SK-N-SH treated with all-trans-retinoic acid at 6 μM for 48 hours (cell line): ENCODE results near the gene DCX.

Experiments
- ATAC-seq: fragments of 200-7000 bp; cut with Tn5 transposase; 3 replicates; pipeline ENCODE4 v1.9.1; 2020; ENCODE audit warnings: mild to moderate bottlenecking, moderate library complexity
- ARNTL ChIP-seq: fragments of 450-650 bp; formaldehyde crosslinking; IDR thresholded peaks from 2 replicates; pipeline ENCODE4 v1.5.0; 2020; ENCODE audit warnings: low read depth, mild to moderate bottlenecking, moderate library complexity, borderline replicate concordance
- BACH2 ChIP-seq: fragments of 250-450 bp; sonication (Bioruptor Pico); IDR thresholded peaks from 2 replicates; pipeline ENCODE4 v1.9.0; 2021; ENCODE audit warnings: mild to moderate bottlenecking, borderline replicate concordance
- CREB5 ChIP-seq: fragments of 250-450 bp; sonication (Bioruptor Pico); IDR thresholded peaks from 2 replicates; pipeline ENCODE4 v1.5.1; 2020; ENCODE audit warnings: low read depth, mild to moderate bottlenecking, moderate library complexity
- CSDC2 ChIP-seq: fragments of 250-450 bp; sonication (Bioruptor Pico); IDR thresholded peaks from 2 replicates; pipeline ENCODE4 v1.5.0; 2020; ENCODE audit warnings: mild to moderate bottlenecking, moderate library complexity
- CSRNP3 ChIP-seq: fragments of 250-450 bp; sonication (Bioruptor Pico); IDR thresholded peaks from 2 replicates; pipeline ENCODE4 v1.5.1; 2021; ENCODE audit warnings: mild to moderate bottlenecking, moderate library complexity
- ESRRG ChIP-seq: fragments of 250-450 bp; sonication (Bioruptor Pico); IDR thresholded peaks from 2 replicates; pipeline ENCODE4 v1.6.1; 2021; ENCODE audit warnings: mild to moderate bottlenecking
- GLIS3 ChIP-seq: fragments of 250-450 bp; sonication (Bioruptor Pico); IDR thresholded peaks from 2 replicates; pipeline ENCODE4 v1.5.0; 2020; ENCODE audit warnings: mild to moderate bottlenecking, moderate library complexity
- ISL1 ChIP-seq: fragments of 250-450 bp; sonication (Bioruptor Pico); IDR thresholded peaks from 2 replicates; pipeline ENCODE4 v2.1.2; 2022; ENCODE audit warnings: mild to moderate bottlenecking, moderate library complexity
- OSR1 ChIP-seq: fragments of 250-450 bp; sonication (Bioruptor Pico); IDR thresholded peaks from 2 replicates; pipeline ENCODE4 v1.8.0; 2022; ENCODE audit warnings: moderate library complexity, mild to moderate bottlenecking, inconsistent platforms
- PATZ1 ChIP-seq: fragments of 250-450 bp; sonication (Bioruptor Pico); IDR thresholded peaks from 2 replicates; pipeline ENCODE4 v1.8.0; 2020; ENCODE audit warnings: mild to moderate bottlenecking, moderate library complexity, borderline replicate concordance
- POU6F1 ChIP-seq: fragments of 250-450 bp; sonication (Bioruptor Pico); IDR thresholded peaks from 2 replicates; pipeline ENCODE4 v1.8.0; 2021; ENCODE audit warnings: low read depth, mild to moderate bottlenecking, moderate library complexity, borderline replicate concordance
- PPARA ChIP-seq: fragments of 250-450 bp; sonication (Bioruptor Pico); IDR thresholded peaks from 2 replicates; pipeline ENCODE4 v1.5.0; 2020; ENCODE audit warnings: mild to moderate bottlenecking, borderline replicate concordance
- RARB ChIP-seq: fragments of 250-450 bp; sonication (Bioruptor Pico); IDR thresholded peaks from 2 replicates; pipeline ENCODE4 v1.8.0; 2021; ENCODE audit warnings: mild to moderate bottlenecking, moderate library complexity
- SNAI2 ChIP-seq: fragments of 250-450 bp; sonication (Bioruptor Pico); IDR thresholded peaks from 2 replicates; pipeline ENCODE4 v1.5.0; 2020; ENCODE audit warnings: mild to moderate bottlenecking, moderate library complexity
- TCF4 ChIP-seq: fragments of 250-450 bp; sonication (Bioruptor Pico); IDR thresholded peaks from 2 replicates; pipeline ENCODE4 v1.8.0; 2021; ENCODE audit warnings: mild to moderate bottlenecking, moderate library complexity, borderline replicate concordance
- TOX ChIP-seq: fragments of 250-450 bp; sonication (Bioruptor Pico); IDR thresholded peaks from 2 replicates; pipeline ENCODE4 v1.8.0; 2021; ENCODE audit warnings: mild to moderate bottlenecking, moderate library complexity, borderline replicate concordance
- TSHZ2 ChIP-seq: fragments of 250-450 bp; sonication (Bioruptor Pico); IDR thresholded peaks from 2 replicates; pipeline ENCODE4 v1.5.0; 2020; ENCODE audit warnings: mild to moderate bottlenecking, moderate library complexity
- ZC3H10 ChIP-seq: fragments of 250-450 bp; sonication (Bioruptor Pico); IDR thresholded peaks from 2 replicates; pipeline ENCODE4 v1.5.1; 2021; ENCODE audit warnings: mild to moderate bottlenecking, moderate library complexity
- ZFP3 ChIP-seq: fragments of 250-450 bp; sonication (Bioruptor Pico); IDR thresholded peaks from 2 replicates; pipeline ENCODE4 v1.5.0; 2020; ENCODE audit warnings: mild to moderate bottlenecking, moderate library complexity
- ZFP30 ChIP-seq: fragments of 450-650 bp; formaldehyde crosslinking; IDR thresholded peaks from 2 replicates; pipeline ENCODE4 v1.5.0; 2022; ENCODE audit warnings: mild to moderate bottlenecking, moderate library complexity
- ZNF70 ChIP-seq: fragments of 450-650 bp; formaldehyde crosslinking; IDR thresholded peaks from 2 replicates; pipeline ENCODE4 v1.5.0; 2020; ENCODE audit warnings: mild to moderate bottlenecking, moderate library complexity
- ZNF8 ChIP-seq: fragments of 450-650 bp; formaldehyde crosslinking; IDR thresholded peaks from 2 replicates; pipeline ENCODE4 v1.5.0; 2020; ENCODE audit warnings: mild to moderate bottlenecking, moderate library complexity

Gene DCX

GRCh38 chrX:111349101-111349500 lies 62.9 kb downstream of the DCX start:
- TF ChIP-seq RARB (no peak), ARNTL (CRISPR knock-in tag) (no peak), POU6F1 (CRISPR knock-in tag) (no peak), OSR1 (CRISPR knock-in tag) (no peak), PATZ1 (CRISPR knock-in tag) (no peak), ZNF8 (CRISPR knock-in tag) (no peak), ISL1 (CRISPR knock-in tag) (no peak), ZFP30 (CRISPR knock-in tag) (no peak), ZNF70 (no peak), ZC3H10 (CRISPR knock-in tag) (no peak), BACH2 (CRISPR knock-in tag) (no peak), GLIS3 (CRISPR knock-in tag) (no peak), TCF4 (CRISPR knock-in tag) (no peak), PPARA (no peak), TOX (CRISPR knock-in tag) (no peak), SNAI2 (CRISPR knock-in tag) (no peak), TSHZ2 (no peak), CREB5 (CRISPR knock-in tag) (no peak), CSDC2 (CRISPR knock-in tag) (no peak)
- ATAC-seq, result no peak

- TF ChIP-seq ZC3H10 (CRISPR knock-in tag), result no peak
- no peak for TF ChIP-seq ZNF8 (CRISPR knock-in tag)
- no peak for TF ChIP-seq TSHZ2
- TF ChIP-seq TOX (CRISPR knock-in tag), result no peak
- TF ChIP-seq POU6F1 (CRISPR knock-in tag), result no peak
- TF ChIP-seq OSR1 (CRISPR knock-in tag), result no peak
- TF ChIP-seq CSRNP3 (CRISPR knock-in tag), result no peak
- TF ChIP-seq CSDC2 (CRISPR knock-in tag), result no peak
- no peak for TF ChIP-seq ESRRG (CRISPR knock-in tag)
- TF ChIP-seq ZFP30 (CRISPR knock-in tag), result no peak
- TF ChIP-seq PPARA, result no peak
- no peak for TF ChIP-seq ZNF70
- no peak for TF ChIP-seq PATZ1 (CRISPR knock-in tag)
- TF ChIP-seq ARNTL (CRISPR knock-in tag), result no peak
- no peak for TF ChIP-seq SNAI2 (CRISPR knock-in tag)
- no peak for TF ChIP-seq ZFP3
- ATAC-seq, result no peak
These were observed 63.6 kb downstream of the DCX start for GRCh38 chrX:111348429-111348828.
